LHCN-M2 (cell line): ENCODE measurements around the gene PARD3B. TPM values are rescaled to one million over a fixed set of nuclear protein-coding genes. Genes with fewer than 3 reads are reported as not detected.

Experiments used
- DNase-seq: peaks from one replicate; pipeline ENCODE4 v3.0.0-alpha.2; 2012; ENCODE audit warnings: low read depth
- total RNA-seq: library from RNA; depleted of rRNA; stranded (reverse); fragments of >200 nt; gene quantifications from 2 replicates; pipeline ENCODE4 v1.2.3, GENCODE V29; 2014

The PARD3B gene
- total RNA-seq, 1 experiment from 2014 or later, result 4.0 TPM

GRCh38 chr2:204944927-204945326, 399.7 kb downstream of the PARD3B start:
- no peak for DNase-seq

- no peak for DNase-seq
These were observed 400.1 kb downstream of the PARD3B start for GRCh38 chr2:204945376-204945775.

GRCh38 chr2:204946892-204947291, 401.6 kb downstream of the PARD3B start:
- no peak for DNase-seq

- no peak for DNase-seq
These were observed 402.1 kb downstream of the PARD3B start for GRCh38 chr2:204947405-204947804.

GRCh38 chr2:204948024-204948763, 402.9 kb downstream of the PARD3B start:
- DNase-seq, result no peak

GRCh38 chr2:204948822-204949221, 403.5 kb downstream of the PARD3B start:
- no peak for DNase-seq

- DNase-seq, result peak; percentile 72
These were observed 405.5 kb downstream of the PARD3B start for GRCh38 chr2:204950695-204951346.

- DNase-seq, result no peak
These were observed 413.1 kb downstream of the PARD3B start for GRCh38 chr2:204958371-204958770.

GRCh38 chr2:204964414-204964813, 419.1 kb downstream of the PARD3B start:
- DNase-seq, result no peak

GRCh38 chr2:204966245-204966644, 421.0 kb downstream of the PARD3B start:
- no peak for DNase-seq

- no peak for DNase-seq
These were observed 422.1 kb downstream of the PARD3B start for GRCh38 chr2:204967199-204967960.

GRCh38 chr2:204971206-204971907, 426.1 kb downstream of the PARD3B start:
- DNase-seq, result no peak

- DNase-seq, result no peak
These were observed 426.9 kb downstream of the PARD3B start for GRCh38 chr2:204972161-204972560.

GRCh38 chr2:204972606-204973336, 427.5 kb downstream of the PARD3B start:
- DNase-seq, result no peak

GRCh38 chr2:204973616-204974015, 428.3 kb downstream of the PARD3B start:
- no peak for DNase-seq

- no peak for DNase-seq
These were observed 429.2 kb downstream of the PARD3B start for GRCh38 chr2:204974487-204974886.

GRCh38 chr2:204977914-204978313, 432.6 kb downstream of the PARD3B start:
- no peak for DNase-seq

- peak; percentile 66 for DNase-seq
These were observed 437.0 kb downstream of the PARD3B start for GRCh38 chr2:204982303-204982702.

GRCh38 chr2:204984518-204984917, 439.2 kb downstream of the PARD3B start:
- peak; percentile 10 for DNase-seq

GRCh38 chr2:204986641-204987040, 441.4 kb downstream of the PARD3B start:
- no peak for DNase-seq

GRCh38 chr2:204988836-204989235, 443.6 kb downstream of the PARD3B start:
- no peak for DNase-seq
